ENCODE data around the gene POC1A.

- TF ChIP-seq CTCF (optimal IDR thresholded peaks at IDR 0.05 in 1 of 3, IDR thresholded peaks at IDR 0.05 in 1 of 3, conservative IDR thresholded peaks at IDR 0.05 in 1 of 3; ENCODE audit: extremely low read depth in 1 of 3, insufficient read depth in 2 of 3, low read length in 3 of 3) (peak in 1 of 3 experiments; percentile 24), EZH2 (IDR thresholded peaks at IDR 0.05; ENCODE audit: low read length) (no peak)
Measured at GRCh38 chr3:52153389-52154096, 680 bp downstream of the POC1A start.

All from keratinocyte (primary cell).